HEK293 (cell line): ENCODE measurements around the gene NREP.

Experiments used
- GFI1B ChIP-seq: fragments of 450-650 bp; formaldehyde crosslinking; IDR thresholded peaks from 2 replicates; pipeline ENCODE4 v1.5.1; 2016; ENCODE audit warnings: missing biosample characterization, missing genetic modification characterization
- GLI2 ChIP-seq: fragments of 450-650 bp; formaldehyde crosslinking; IDR thresholded peaks from 2 replicates; pipeline ENCODE4; 2017; ENCODE audit warnings: missing biosample characterization, missing genetic modification characterization, low read depth, borderline replicate concordance
- GLIS1 ChIP-seq: fragments of 450-650 bp; formaldehyde crosslinking; IDR thresholded peaks from 2 replicates; pipeline ENCODE4 v1.5.1; 2016; ENCODE audit warnings: missing biosample characterization, missing genetic modification characterization
- HOXC10 ChIP-seq: sonication (generic); formaldehyde crosslinking; IDR thresholded peaks from 2 replicates; pipeline ENCODE4 v1.8.1; 2023; ENCODE audit warnings: mild to moderate bottlenecking, missing genetic modification reagents
- KLF7 ChIP-seq: fragments of 450-650 bp; formaldehyde crosslinking; IDR thresholded peaks from 2 replicates; pipeline ENCODE4 v1.5.1; 2016; ENCODE audit warnings: missing biosample characterization, missing genetic modification characterization, borderline replicate concordance
- PRDM6 ChIP-seq: fragments of 450-650 bp; formaldehyde crosslinking; IDR thresholded peaks from 2 replicates; pipeline ENCODE4 v1.5.1; 2017; ENCODE audit warnings: missing biosample characterization, missing genetic modification characterization
- RBAK ChIP-seq: fragments of 450-650 bp; formaldehyde crosslinking; IDR thresholded peaks from 2 replicates; pipeline ENCODE4 v1.5.1; 2016; ENCODE audit warnings: missing biosample characterization, missing genetic modification characterization
- REPIN1 ChIP-seq: fragments of 450-650 bp; formaldehyde crosslinking; IDR thresholded peaks from 2 replicates; pipeline ENCODE4 v1.5.1; 2017; ENCODE audit warnings: missing biosample characterization, missing genetic modification characterization, low read depth
- YY2 ChIP-seq: fragments of 450-650 bp; formaldehyde crosslinking; IDR thresholded peaks from 2 replicates; pipeline ENCODE4 v1.5.1; 2016; ENCODE audit warnings: missing biosample characterization, missing genetic modification characterization
- ZBTB17 ChIP-seq: fragments of 450-650 bp; formaldehyde crosslinking; IDR thresholded peaks from 2 replicates; pipeline ENCODE4 v1.5.1; 2016; ENCODE audit warnings: missing biosample characterization, missing genetic modification characterization
- ZBTB44 ChIP-seq: fragments of 450-650 bp; IDR thresholded peaks from 2 replicates; pipeline ENCODE4 v1.5.1; 2018; ENCODE audit warnings: missing biosample characterization, mild to moderate bottlenecking, missing genetic modification characterization
- ZEB2 ChIP-seq: fragments of 450-650 bp; formaldehyde crosslinking; IDR thresholded peaks from 2 replicates; pipeline ENCODE4 v1.5.1; 2016; ENCODE audit warnings: missing biosample characterization, missing genetic modification characterization
- ZFP69B ChIP-seq: fragments of 450-650 bp; formaldehyde crosslinking; IDR thresholded peaks from 2 replicates; pipeline ENCODE4 v1.5.1; 2016; ENCODE audit warnings: missing biosample characterization, missing genetic modification characterization
- ZNF169 ChIP-seq: fragments of 450-650 bp; formaldehyde crosslinking; IDR thresholded peaks from 2 replicates; pipeline ENCODE4 v1.5.1; 2016; ENCODE audit warnings: missing biosample characterization, missing genetic modification characterization
- ZNF184 ChIP-seq: fragments of 450-650 bp; IDR thresholded peaks from 2 replicates; pipeline ENCODE4 v1.5.1; 2018; ENCODE audit warnings: missing biosample characterization, mild to moderate bottlenecking, missing genetic modification characterization
- ZNF214 ChIP-seq: fragments of 450-650 bp; formaldehyde crosslinking; IDR thresholded peaks from 2 replicates; pipeline ENCODE4 v1.5.1; 2017; ENCODE audit warnings: missing biosample characterization, mild to moderate bottlenecking, missing genetic modification characterization, borderline replicate concordance
- ZNF350 ChIP-seq: fragments of 450-650 bp; formaldehyde crosslinking; IDR thresholded peaks from 2 replicates; pipeline ENCODE4 v1.5.0; 2017; ENCODE audit warnings: missing biosample characterization, mild to moderate bottlenecking, missing genetic modification characterization
- ZNF394 ChIP-seq: fragments of 450-650 bp; formaldehyde crosslinking; IDR thresholded peaks from 2 replicates; pipeline ENCODE4 v1.5.1; 2016; ENCODE audit warnings: missing biosample characterization, missing genetic modification characterization, mild to moderate bottlenecking, moderate library complexity, borderline replicate concordance
- ZNF433 ChIP-seq: fragments of 450-650 bp; formaldehyde crosslinking; IDR thresholded peaks from 2 replicates; pipeline ENCODE4 v1.5.1; 2016; ENCODE audit warnings: missing biosample characterization, missing genetic modification characterization, low read depth
- ZNF501 ChIP-seq: fragments of 450-650 bp; formaldehyde crosslinking; IDR thresholded peaks from 2 replicates; pipeline ENCODE4 v1.5.1; 2016; ENCODE audit warnings: missing biosample characterization, missing genetic modification characterization
- ZNF521 ChIP-seq: fragments of 450-650 bp; formaldehyde crosslinking; IDR thresholded peaks from 2 replicates; pipeline ENCODE4 v1.5.1; 2017; ENCODE audit warnings: missing biosample characterization, mild to moderate bottlenecking, missing genetic modification characterization
- ZNF549 ChIP-seq: fragments of 450-650 bp; IDR thresholded peaks from 2 replicates; pipeline ENCODE4 v1.5.1; 2018; ENCODE audit warnings: missing biosample characterization, missing genetic modification characterization, mild to moderate bottlenecking, inconsistent platforms, moderate library complexity
- ZNF654 ChIP-seq: fragments of 450-650 bp; formaldehyde crosslinking; IDR thresholded peaks from 2 replicates; pipeline ENCODE4 v1.5.1; 2016; ENCODE audit warnings: low read depth, missing biosample characterization, missing genetic modification characterization
- ZNF660 ChIP-seq: fragments of 450-650 bp; IDR thresholded peaks from 2 replicates; pipeline ENCODE4 v1.5.1; 2018; ENCODE audit warnings: missing biosample characterization, mild to moderate bottlenecking, missing genetic modification characterization
- ZNF776 ChIP-seq: fragments of 450-650 bp; formaldehyde crosslinking; IDR thresholded peaks from 2 replicates; pipeline ENCODE4 v1.5.0; 2017; ENCODE audit warnings: missing biosample characterization, missing genetic modification characterization, borderline replicate concordance
- ZNF791 ChIP-seq: fragments of 450-650 bp; formaldehyde crosslinking; IDR thresholded peaks from 2 replicates; pipeline ENCODE4 v1.5.1; 2016; ENCODE audit warnings: missing biosample characterization, missing genetic modification characterization
- ZNF830 ChIP-seq: fragments of 450-650 bp; IDR thresholded peaks from 2 replicates; pipeline ENCODE4 v1.5.0; 2018; ENCODE audit warnings: missing biosample characterization, missing genetic modification characterization, low read depth, mild to moderate bottlenecking, moderate library complexity
- ZSCAN16 ChIP-seq: fragments of 450-650 bp; formaldehyde crosslinking; IDR thresholded peaks from 2 replicates; pipeline ENCODE4 v1.5.1; 2016; ENCODE audit warnings: missing biosample characterization, missing genetic modification characterization
- TF ChIP-seq, protein P1 (sequence below): fragments of 450-650 bp; formaldehyde crosslinking; IDR thresholded peaks from 2 replicates; pipeline ENCODE4 v1.5.1; 2017; ENCODE audit warnings: missing biosample characterization, mild to moderate bottlenecking, missing genetic modification characterization, moderate library complexity
- TF ChIP-seq, protein P2 (sequence below): fragments of 450-650 bp; formaldehyde crosslinking; IDR thresholded peaks from 2 replicates; pipeline ENCODE4 v1.5.1; 2017; ENCODE audit warnings: missing biosample characterization, missing genetic modification characterization
- TF ChIP-seq, protein P3 (sequence below): fragments of 450-650 bp; formaldehyde crosslinking; IDR thresholded peaks from 2 replicates; pipeline ENCODE4 v1.5.1; 2016; ENCODE audit warnings: missing biosample characterization, missing genetic modification characterization
- TF ChIP-seq, protein P4 (sequence below): fragments of 450-650 bp; formaldehyde crosslinking; IDR thresholded peaks from 2 replicates; pipeline ENCODE4 v1.5.0; 2017; ENCODE audit warnings: missing biosample characterization, missing genetic modification characterization, borderline replicate concordance

The NREP gene

GRCh38 chr5:111697215-111697614 lies 59.8 kb downstream of the NREP start (continued):
- TF ChIP-seq ZBTB44 (tag by site-specific recombination) (peak; percentile 41; the same call in 1 of the 2 replicates), ZNF433 (tag by site-specific recombination) (no peak), GLI2 (tag by site-specific recombination) (no peak), HOXC10 (CRISPR knock-in tag) (no peak), GFI1B (tag by site-specific recombination) (no peak), ZNF394 (tag by site-specific recombination) (no peak), RBAK (tag by site-specific recombination) (no peak), ZBTB17 (no peak), YY2 (tag by site-specific recombination) (no peak), ZNF660 (tag by site-specific recombination) (peak; percentile 90), ZNF350 (tag by site-specific recombination) (0 out of 2 replicates have a peak, but pooled peaks have one; percentile 41), ZSCAN16 (tag by site-specific recombination) (no peak), REPIN1 (no peak), ZNF830 (tag by site-specific recombination) (peak; percentile 41; the same call in 1 of the 2 replicates), ZFP69B (no peak), ZNF654 (tag by site-specific recombination) (no peak), ZEB2 (tag by site-specific recombination) (no peak), PRDM6 (tag by site-specific recombination) (peak; percentile 44; the same call in 1 of the 2 replicates), KLF7 (tag by site-specific recombination) (no peak), GLIS1 (tag by site-specific recombination) (no peak), ZNF501 (tag by site-specific recombination) (no peak), ZNF169 (tag by site-specific recombination) (no peak), ZNF214 (tag by site-specific recombination) (no peak), ZNF791 (tag by site-specific recombination) (no peak), ZNF521 (no peak), ZNF776 (tag by site-specific recombination) (peak; percentile 87; the same call in 1 of the 2 replicates), ZNF184 (0 out of 2 replicates have a peak, but pooled peaks have one; percentile 57), ZNF549 (tag by site-specific recombination) (0 out of 2 replicates have a peak, but pooled peaks have one; percentile 21)
- TF ChIP-seq, protein P1, sequence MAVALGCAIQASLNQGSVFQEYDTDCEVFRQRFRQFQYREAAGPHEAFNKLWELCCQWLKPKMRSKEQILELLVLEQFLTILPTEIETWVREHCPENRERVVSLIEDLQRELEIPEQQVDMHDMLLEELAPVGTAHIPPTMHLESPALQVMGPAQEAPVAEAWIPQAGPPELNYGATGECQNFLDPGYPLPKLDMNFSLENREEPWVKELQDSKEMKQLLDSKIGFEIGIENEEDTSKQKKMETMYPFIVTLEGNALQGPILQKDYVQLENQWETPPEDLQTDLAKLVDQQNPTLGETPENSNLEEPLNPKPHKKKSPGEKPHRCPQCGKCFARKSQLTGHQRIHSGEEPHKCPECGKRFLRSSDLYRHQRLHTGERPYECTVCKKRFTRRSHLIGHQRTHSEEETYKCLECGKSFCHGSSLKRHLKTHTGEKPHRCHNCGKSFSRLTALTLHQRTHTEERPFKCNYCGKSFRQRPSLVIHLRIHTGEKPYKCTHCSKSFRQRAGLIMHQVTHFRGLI (tag by site-specific recombination): no peak
- TF ChIP-seq, protein P2, sequence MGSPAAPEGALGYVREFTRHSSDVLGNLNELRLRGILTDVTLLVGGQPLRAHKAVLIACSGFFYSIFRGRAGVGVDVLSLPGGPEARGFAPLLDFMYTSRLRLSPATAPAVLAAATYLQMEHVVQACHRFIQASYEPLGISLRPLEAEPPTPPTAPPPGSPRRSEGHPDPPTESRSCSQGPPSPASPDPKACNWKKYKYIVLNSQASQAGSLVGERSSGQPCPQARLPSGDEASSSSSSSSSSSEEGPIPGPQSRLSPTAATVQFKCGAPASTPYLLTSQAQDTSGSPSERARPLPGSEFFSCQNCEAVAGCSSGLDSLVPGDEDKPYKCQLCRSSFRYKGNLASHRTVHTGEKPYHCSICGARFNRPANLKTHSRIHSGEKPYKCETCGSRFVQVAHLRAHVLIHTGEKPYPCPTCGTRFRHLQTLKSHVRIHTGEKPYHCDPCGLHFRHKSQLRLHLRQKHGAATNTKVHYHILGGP: 0 out of 2 replicates have a peak, but pooled peaks have one; percentile 30
- TF ChIP-seq, protein P3, sequence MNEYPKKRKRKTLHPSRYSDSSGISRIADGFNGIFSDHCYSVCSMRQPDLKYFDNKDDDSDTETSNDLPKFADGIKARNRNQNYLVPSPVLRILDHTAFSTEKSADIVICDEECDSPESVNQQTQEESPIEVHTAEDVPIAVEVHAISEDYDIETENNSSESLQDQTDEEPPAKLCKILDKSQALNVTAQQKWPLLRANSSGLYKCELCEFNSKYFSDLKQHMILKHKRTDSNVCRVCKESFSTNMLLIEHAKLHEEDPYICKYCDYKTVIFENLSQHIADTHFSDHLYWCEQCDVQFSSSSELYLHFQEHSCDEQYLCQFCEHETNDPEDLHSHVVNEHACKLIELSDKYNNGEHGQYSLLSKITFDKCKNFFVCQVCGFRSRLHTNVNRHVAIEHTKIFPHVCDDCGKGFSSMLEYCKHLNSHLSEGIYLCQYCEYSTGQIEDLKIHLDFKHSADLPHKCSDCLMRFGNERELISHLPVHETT (tag by site-specific recombination): no peak
- TF ChIP-seq, protein P4, sequence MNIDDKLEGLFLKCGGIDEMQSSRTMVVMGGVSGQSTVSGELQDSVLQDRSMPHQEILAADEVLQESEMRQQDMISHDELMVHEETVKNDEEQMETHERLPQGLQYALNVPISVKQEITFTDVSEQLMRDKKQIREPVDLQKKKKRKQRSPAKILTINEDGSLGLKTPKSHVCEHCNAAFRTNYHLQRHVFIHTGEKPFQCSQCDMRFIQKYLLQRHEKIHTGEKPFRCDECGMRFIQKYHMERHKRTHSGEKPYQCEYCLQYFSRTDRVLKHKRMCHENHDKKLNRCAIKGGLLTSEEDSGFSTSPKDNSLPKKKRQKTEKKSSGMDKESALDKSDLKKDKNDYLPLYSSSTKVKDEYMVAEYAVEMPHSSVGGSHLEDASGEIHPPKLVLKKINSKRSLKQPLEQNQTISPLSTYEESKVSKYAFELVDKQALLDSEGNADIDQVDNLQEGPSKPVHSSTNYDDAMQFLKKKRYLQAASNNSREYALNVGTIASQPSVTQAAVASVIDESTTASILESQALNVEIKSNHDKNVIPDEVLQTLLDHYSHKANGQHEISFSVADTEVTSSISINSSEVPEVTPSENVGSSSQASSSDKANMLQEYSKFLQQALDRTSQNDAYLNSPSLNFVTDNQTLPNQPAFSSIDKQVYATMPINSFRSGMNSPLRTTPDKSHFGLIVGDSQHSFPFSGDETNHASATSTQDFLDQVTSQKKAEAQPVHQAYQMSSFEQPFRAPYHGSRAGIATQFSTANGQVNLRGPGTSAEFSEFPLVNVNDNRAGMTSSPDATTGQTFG (tag by site-specific recombination): no peak
